SK-N-DZ (cell line): ENCODE measurements around the gene GRIN1.

Source experiments
- DNase-seq: peaks from one replicate; pipeline ENCODE4 v3.0.0-alpha.2; 2015; ENCODE audit warnings: low spot score
- small RNA-seq, 2 experiments: library from RNA; depleted of rRNA; stranded (forward); fragments of <200 nt; gene quantifications; one replicate each; pipeline ENCODE3, GENCODE V24; 2014

Gene GRIN1

GRCh38 chr9:137215196-137215986 is 76.4 kb downstream of the GRIN1 start:
- no peak for DNase-seq

- no peak for DNase-seq
Measured at GRCh38 chr9:137216188-137216965, 77.4 kb downstream of the GRIN1 start.

- no peak for DNase-seq
Measured at GRCh38 chr9:137217276-137218211, 78.6 kb downstream of the GRIN1 start.

- no peak for DNase-seq
Measured at GRCh38 chr9:137218212-137218753, 79.3 kb downstream of the GRIN1 start.

Small RNA genes within 50 kb of the gene (small RNA-seq; reads per million reads assigned to genes)
- 0 reads per million in 2 experiments for gene MIR3621
- 0 to 0.21 reads per million in 2 experiments for gene RF00153
